K562 (cell line): ENCODE data around the gene CHD8. TPM values are rescaled to one million over a fixed set of nuclear protein-coding genes. Genes with fewer than 3 reads are reported as not detected.
"Not testable (repeated sequence)": the region's sequence is repeated elsewhere in the genome, so short reads cannot be mapped to it uniquely, and the experiment has no call there.

Source experiments
- ATAC-seq: fragments of 200-7000 bp; cut with Tn5 transposase; 3 replicates; pipeline ENCODE4 v1.9.1; 2020; ENCODE audit warnings: moderate library complexity
- BruUV-seq: library from RNA; stranded (reverse); fragments of 400-500 nt; replicated peaks from 2 replicates; lab custom pipeline; 2021; lab: Mats Ljungman, UMichigan
- CTCF ChIA-PET: fragments of 300-600 bp; formaldehyde crosslinking; extraction: SDS; loops from one replicate; lab custom pipeline; 2021; ENCODE audit warnings: low intra/inter-chr PET ratio; lab: Yijun Ruan, JAX
- POLR2A ChIA-PET: fragments of 300-600, 350-650 bp; sonication (Branson Sonifier 250); formaldehyde crosslinking; extraction: SDS; loops from one replicate; lab custom pipeline; 2021; ENCODE audit warnings: antibody characterized with exemption, inconsistent platforms; lab: Yijun Ruan, JAX
- DNase-seq, 4 experiments: peaks; one replicate each; pipeline versions ENCODE4 v3.0.0 to v3.0.0-alpha.2; 2011 to 2018; ENCODE audit warnings: low spot score in 3 of 4, mixed read lengths in 3 of 4; ENCODE audit errors: extremely low read depth in 1 of 4
- FAIRE-seq: peaks from 2 replicates; lab custom pipeline; 2011; peaks lifted over from hg19 to GRCh38; lab: Jason Lieb, UNC
- H2AFZ ChIP-seq: 2 replicates; pipeline ENCODE4 v1.6.0; 2011; ENCODE audit warnings: low read depth, low read length, control low read depth, inconsistent platforms
- H3K27ac ChIP-seq: fragments of 200-600 bp; 3 replicates; pipeline ENCODE4 v1.8.0; 2011; ENCODE audit warnings: low read depth, mild to moderate bottlenecking, control low read depth, inconsistent platforms, low read length, moderate library complexity, mixed read lengths; ENCODE audit errors: extremely low read depth
- H3K27me3 ChIP-seq, 2 experiments: fragments of 300-600 bp in 1 of 2; 2 replicates in 1 of 2; 3 replicates in 1 of 2; pipeline versions ENCODE4 v1.6.0 to v1.8.0; 2011; ENCODE audit warnings: inconsistent platforms in 2 of 2, low read length in 2 of 2, mild to moderate bottlenecking in 1 of 2, mixed read lengths in 1 of 2, moderate library complexity in 1 of 2; ENCODE audit not compliant: control insufficient read depth in 2 of 2, insufficient read depth in 2 of 2
- H3K36me3 ChIP-seq: fragments of 300-600 bp; 3 replicates; pipeline ENCODE4 v1.8.0; 2011; ENCODE audit warnings: mild to moderate bottlenecking, low read length, inconsistent platforms; ENCODE audit not compliant: control insufficient read depth, insufficient read depth
- H3K4me1 ChIP-seq, 2 experiments: fragments of 200-600 bp in 1 of 2; replicated peaks in 1 of 2; 2 replicates in 1 of 2; 3 replicates in 1 of 2; pipeline versions ENCODE4 v1.5.1 to v1.8.0; 2011; ENCODE audit warnings: inconsistent platforms in 2 of 2, low read length in 2 of 2, mild to moderate bottlenecking in 1 of 2, mixed read lengths in 1 of 2, moderate library complexity in 1 of 2; ENCODE audit not compliant: control insufficient read depth in 2 of 2, insufficient read depth in 2 of 2
- H3K4me2 ChIP-seq: 2 replicates; pipeline ENCODE4 v1.6.1; 2011; ENCODE audit warnings: low read length, control low read depth, inconsistent platforms, mixed read lengths; ENCODE audit not compliant: insufficient read depth
- H3K4me3 ChIP-seq: fragments of 200-600 bp; sonication (generic), shearing (Covaris generic); 2 replicates; pipeline ENCODE4 v1.5.1; 2016; ENCODE audit warnings: control low read depth, inconsistent platforms
- H3K79me2 ChIP-seq: fragments of 200-600 bp; 3 replicates; pipeline ENCODE4 v1.8.0; 2011; ENCODE audit warnings: low read length, inconsistent platforms; ENCODE audit not compliant: control insufficient read depth, insufficient read depth
- H3K9ac ChIP-seq, 2 experiments: 2 replicates each; pipeline versions ENCODE4 v1.6.0 to v1.6.1; 2011; ENCODE audit warnings: low read depth in 2 of 2, low read length in 2 of 2, control low read depth in 1 of 2, inconsistent platforms in 1 of 2, mild to moderate bottlenecking in 1 of 2, mixed read lengths in 1 of 2; ENCODE audit not compliant: insufficient read depth in 1 of 2
- H3K9me1 ChIP-seq: one replicate; pipeline ENCODE4 v1.6.0; 2011; ENCODE audit warnings: inconsistent platforms, mild to moderate bottlenecking, low read length, moderate library complexity; ENCODE audit not compliant: control insufficient read depth, insufficient read depth
- H3K9me3 ChIP-seq: replicated peaks from 2 replicates; pipeline ENCODE4 v1.5.1; 2011; ENCODE audit warnings: low read depth, low read length, inconsistent platforms; ENCODE audit not compliant: control insufficient read depth, insufficient read depth
- H4K20me1 ChIP-seq: replicated peaks from 2 replicates; pipeline ENCODE4 v1.6.1; 2011; ENCODE audit warnings: low read length, inconsistent platforms, mixed read lengths; ENCODE audit not compliant: control insufficient read depth, insufficient read depth
- CREB1 ChIP-seq, 2 experiments: sonication (generic) in 1 of 2; formaldehyde crosslinking in 1 of 2; IDR thresholded peaks; 2 replicates each; pipeline versions ENCODE4 v1.6.1 to v1.8.0; 2012 to 2022; ENCODE audit warnings: inconsistent platforms in 1 of 2, mild to moderate bottlenecking in 1 of 2, missing genetic modification reagents in 1 of 2, moderate library complexity in 1 of 2
- DEAF1 ChIP-seq: fragments of 450-650 bp; formaldehyde crosslinking; IDR thresholded peaks from 2 replicates; pipeline ENCODE4 v1.4.0; 2020; ENCODE audit warnings: mild to moderate bottlenecking, moderate library complexity
- HDAC6 ChIP-seq: IDR thresholded peaks from 2 replicates; pipeline ENCODE4 v1.6.1; 2012; ENCODE audit warnings: low read depth, mild to moderate bottlenecking, control low read depth, inconsistent platforms, low read length, moderate library complexity
- IFI16 ChIP-seq: fragments of 250-450 bp; sonication (Bioruptor Pico); IDR thresholded peaks from 2 replicates; pipeline ENCODE4 v2.1.2; 2022; ENCODE audit warnings: mild to moderate bottlenecking, inconsistent platforms
- KLF6 ChIP-seq: fragments of 250-450 bp; sonication (Bioruptor Pico); IDR thresholded peaks from 2 replicates; pipeline ENCODE4 v1.4.0; 2020; ENCODE audit warnings: mild to moderate bottlenecking, moderate library complexity, borderline replicate concordance
- MTA1 ChIP-seq: fragments of 450-650 bp; IDR thresholded peaks from 2 replicates; pipeline ENCODE4 v1.6.1; 2017; ENCODE audit warnings: borderline replicate concordance
- MYNN ChIP-seq, 2 experiments: sonication (generic); formaldehyde crosslinking in 1 of 2; IDR thresholded peaks; 2 replicates each; pipeline versions ENCODE4 v1.5.0 to v1.6.1; 2016 to 2020; ENCODE audit warnings: antibody characterized with exemption in 1 of 2, missing genetic modification reagents in 1 of 2
- PKNOX1 ChIP-seq: fragments of 450-650 bp; IDR thresholded peaks from 2 replicates; pipeline ENCODE4 v1.6.1; 2016
- POLR2H ChIP-seq: IDR thresholded peaks from 2 replicates; pipeline ENCODE4 v1.6.1; 2016; ENCODE audit warnings: missing genetic modification characterization, low read depth, mild to moderate bottlenecking, control low read depth, missing compliant biosample characterization, moderate library complexity
- RFX7 ChIP-seq: fragments of 250-450 bp; sonication (Bioruptor Pico); IDR thresholded peaks from 2 replicates; pipeline ENCODE4 v1.5.1; 2021; ENCODE audit warnings: mild to moderate bottlenecking
- SRSF9 ChIP-seq: fragments of 200-400 bp; formaldehyde crosslinking; IDR thresholded peaks from 2 replicates; pipeline ENCODE4 v1.6.1; 2017; ENCODE audit warnings: low read depth, low read length, borderline replicate concordance
- WGBS: fragments of 100-300 bp; shearing (Covaris generic); methylation state at CpG from one replicate; pipeline ENCODE4 v1.1.6; 2016; ENCODE audit warnings: low coverage, mixed read lengths; ENCODE audit not compliant: insufficient coverage; ENCODE audit errors: missing lambda C conversion rate; 5-methylcytosine and 5-hydroxymethylcytosine counted together
- in situ Hi-C: fragments of 300-500 bp; cut with MboI; formaldehyde crosslinking; loops from 4 replicates; pipeline ENCODE4 v1.15.0; 2018; ENCODE audit warnings: inconsistent platforms, mixed read lengths
- intact Hi-C: fragments of 100-400 bp; cut with micrococcal nuclease; formaldehyde crosslinking; loops from 2 replicates; pipeline ENCODE4 v1.14.2; 2022
- polyA plus RNA-seq, 8 experiments: library from polyadenylated mRNA; depleted of rRNA in 4 of 8; stranded (reverse) in 5 of 8; unstranded in 3 of 8; fragments of >200 nt; fragmentation: Nextera tagmentation in 2 of 8; fragmentation: Illumina TruSeq in 1 of 8; extraction: Ambion mirVana in 2 of 8; extraction: Trizol in 1 of 8; gene quantifications; 2 replicates each; pipeline versions ENCODE4 v1.2.1 to v1.2.3, GENCODE V29; 2011 to 2014; ENCODE audit warnings: inconsistent platforms in 1 of 8, missing spikeins in 1 of 8
- total RNA-seq, 7 experiments: library from RNA; depleted of rRNA in 6 of 7; stranded (reverse); fragments of >200 nt in 6 of 7; fragmentation: Illumina TruSeq in 2 of 7; extraction: Trizol in 2 of 7; gene quantifications; 2 replicates each; pipeline versions ENCODE4 v1.2.1 to v1.2.3, GENCODE V29; 2011 to 2021; ENCODE audit warnings: low replicate concordance in 1 of 7

The CHD8 gene
- total and polyA plus RNA-seq, 9 of the 15 experiments (the other 6 are each of a cell fraction or from before 2014, with no cell fraction given): 11.1 to 51.2 (median 32.8) TPM

- ATAC-seq, H3K9me3 ChIP-seq, H3K27ac ChIP-seq, CTCF ChIA-PET, H3K4me3 ChIP-seq, intact Hi-C loops, H3K9me1 ChIP-seq, H3K9ac ChIP-seq, H2AFZ ChIP-seq, in situ Hi-C loops, FAIRE-seq, H3K4me1 ChIP-seq, H4K20me1 ChIP-seq, H3K4me2 ChIP-seq, DNase-seq, BruUV-seq, H3K27me3 ChIP-seq, POLR2A ChIA-PET: not testable (repeated sequence)
- WGBS: no CpG with 5 or more reads among the region's 1 CpG
- peaks cover 88% of the 10 kb centered on the region for H3K36me3 ChIP-seq
- H3K79me2 ChIP-seq: peaks cover 42% of the 10 kb centered on the region
These were observed 83.1 kb downstream of the CHD8 start for GRCh38 chr14:21372814-21373213.

GRCh38 chr14:21369949-21370679, 85.8 kb downstream of the CHD8 start:
- Histone ChIP-seq H3K79me2 (peaks cover 15% of the 10 kb centered on the region), H2AFZ (no peak overlapping the region), H3K4me2 (no peak overlapping the region), H3K27me3 (no peaks in the 10 kb centered on the region), H3K4me3 (no peak overlapping the region), H4K20me1 (no peaks in the 10 kb centered on the region), H3K4me1 (no peaks in the 10 kb centered on the region; a peak in 1 of 5 replicates), H3K9ac (no peak overlapping the region), H3K9me3 (no peaks in the 10 kb centered on the region), H3K36me3 (peaks cover 94% of the 10 kb centered on the region), H3K27ac (no peak overlapping the region), H3K9me1 (no peaks in the 10 kb centered on the region)
- WGBS: 54% methylated on average over 4 of the region's 4 CpGs
- no peak for DNase-seq
- peak; percentile 71 for FAIRE-seq
- BruUV-seq: no TSS peak
- no peak for TF ChIP-seq MYNN (IDR thresholded peaks at IDR 0.05)
- TF ChIP-seq MYNN (CRISPR knock-in tag; IDR thresholded peaks at IDR 0.05): no peak
- no peak for TF ChIP-seq HDAC6
- TF ChIP-seq SRSF9: no peak
- no peak for TF ChIP-seq CREB1 (IDR thresholded peaks at IDR 0.05)
- no peak for TF ChIP-seq CREB1 (CRISPR knock-in tag; IDR thresholded peaks at IDR 0.05)
- TF ChIP-seq IFI16 (CRISPR knock-in tag): no peak
- no peak for TF ChIP-seq RFX7 (CRISPR knock-in tag)
- TF ChIP-seq PKNOX1: no peak
- no peak for TF ChIP-seq MTA1
- no peak for TF ChIP-seq DEAF1 (CRISPR knock-in tag)
- TF ChIP-seq POLR2H: no peak
- no peak for TF ChIP-seq KLF6 (CRISPR knock-in tag)
- intact Hi-C loops: no loop called here
- ATAC-seq: no peak
- POLR2A ChIA-PET: interaction anchor here (0.6 to 1.2 kb wide), 2 partner anchors 29 to 45 kb away, joined by 4 to 8 read pairs; no protein-coding TSS in a partner anchor
- in situ Hi-C loops: no loop called here
- CTCF ChIA-PET: no interaction called here
